HepG2 (cell line): Measurements from ENCODE around the gene NME9. TPM values are rescaled to one million over a fixed set of nuclear protein-coding genes. Genes with fewer than 3 reads are reported as not detected.

ENCODE experiments used
- ATAC-seq: fragments of 200-7000 bp; cut with Tn5 transposase; 3 replicates; pipeline ENCODE4 v1.9.1; 2020; ENCODE audit warnings: mild to moderate bottlenecking, moderate library complexity
- BruUV-seq: library from RNA; stranded (reverse); fragments of 400-500 nt; replicated peaks from 2 replicates; lab custom pipeline; 2021; lab: Mats Ljungman, UMichigan
- CTCF ChIA-PET: fragments of 300-600 bp; formaldehyde crosslinking; extraction: SDS; loops from one replicate; lab custom pipeline; 2021; ENCODE audit warnings: low total read pairs, inconsistent platforms, low intra/inter-chr PET ratio; lab: Yijun Ruan, JAX
- POLR2A ChIA-PET: fragments of 350-600 bp; sonication (Branson Sonifier 250); formaldehyde crosslinking; loops from one replicate; lab custom pipeline; 2020; ENCODE audit warnings: antibody characterized with exemption, inconsistent platforms; lab: Yijun Ruan, JAX
- DNase-seq: peaks from one replicate; pipeline ENCODE4 v3.0.0-alpha.2; 2015; ENCODE audit warnings: low spot score
- FAIRE-seq: peaks from 3 replicates; lab custom pipeline; 2011; peaks lifted over from hg19 to GRCh38; lab: Jason Lieb, UNC
- H2AFZ ChIP-seq: one replicate; pipeline ENCODE4 v1.6.1; 2011; ENCODE audit warnings: low read length, inconsistent platforms
- H3K27ac ChIP-seq: fragments of 300-600 bp; 3 replicates; pipeline ENCODE4 v1.8.0; 2011; ENCODE audit warnings: mixed run types, mild to moderate bottlenecking, mixed read lengths, low read length, inconsistent platforms; ENCODE audit not compliant: insufficient read depth; ENCODE audit errors: extremely low read length
- H3K27me3 ChIP-seq, 2 experiments: fragments of 200-600 bp in 1 of 2; 2 replicates in 1 of 2; 3 replicates in 1 of 2; pipeline versions ENCODE4 v1.6.0 to v1.8.0; 2011; ENCODE audit warnings: low read length in 2 of 2, mild to moderate bottlenecking in 2 of 2, moderate library complexity in 2 of 2, inconsistent platforms in 1 of 2; ENCODE audit not compliant: insufficient read depth in 2 of 2, control insufficient read depth in 1 of 2
- H3K36me3 ChIP-seq, 2 experiments: fragments of 200-600 bp in 1 of 2; replicated peaks in 1 of 2; 2 replicates in 1 of 2; 3 replicates in 1 of 2; pipeline versions ENCODE4 v1.5.1 to v1.8.0; 2011; ENCODE audit warnings: low read length in 2 of 2, inconsistent platforms in 1 of 2; ENCODE audit not compliant: insufficient read depth in 2 of 2, control insufficient read depth in 1 of 2
- H3K4me1 ChIP-seq: 2 replicates; pipeline ENCODE4 v1.5.1; 2012; ENCODE audit warnings: low read length, inconsistent platforms; ENCODE audit not compliant: insufficient read depth
- H3K4me2 ChIP-seq: 2 replicates; pipeline ENCODE4 v1.6.0; 2011; ENCODE audit warnings: low read depth, low read length, inconsistent platforms
- H3K4me3 ChIP-seq, 3 experiments: fragments of 200-600 bp in 1 of 3; sonication (generic), shearing (Covaris generic) in 1 of 3; replicated peaks in 1 of 3; 2 replicates each; pipeline ENCODE4 v1.5.1; 2011 to 2016; ENCODE audit warnings: low read length in 3 of 3, inconsistent platforms in 2 of 3, low read depth in 2 of 3, mild to moderate bottlenecking in 2 of 3, control low read depth in 1 of 3, mixed read lengths in 1 of 3; ENCODE audit not compliant: insufficient read depth in 1 of 3
- H3K79me2 ChIP-seq: one replicate; pipeline ENCODE4 v1.6.1; 2011; ENCODE audit warnings: low read length, inconsistent platforms; ENCODE audit not compliant: insufficient read depth
- H3K9ac ChIP-seq: 2 replicates; pipeline ENCODE4 v1.6.0; 2011; ENCODE audit warnings: mild to moderate bottlenecking, low read depth, low read length, inconsistent platforms; ENCODE audit not compliant: insufficient read depth
- H3K9me3 ChIP-seq: 2 replicates; pipeline ENCODE4 v1.5.1; 2012; ENCODE audit warnings: mild to moderate bottlenecking, low read length
- H4K20me1 ChIP-seq: 2 replicates; pipeline ENCODE4 v1.6.0; 2011; ENCODE audit warnings: inconsistent platforms, mild to moderate bottlenecking, low read length, moderate library complexity; ENCODE audit not compliant: insufficient read depth
- ADNP ChIP-seq: sonication (generic); formaldehyde crosslinking; IDR thresholded peaks from 2 replicates; pipeline ENCODE4 v1.4.0; 2020; ENCODE audit warnings: missing genetic modification reagents
- CBFB ChIP-seq: sonication (generic); formaldehyde crosslinking; IDR thresholded peaks from 2 replicates; pipeline ENCODE4 v1.4.0; 2020; ENCODE audit warnings: missing genetic modification reagents
- HOXD1 ChIP-seq: sonication (generic); formaldehyde crosslinking; IDR thresholded peaks from 2 replicates; pipeline ENCODE4 v1.5.0; 2020; ENCODE audit warnings: missing genetic modification reagents
- JDP2 ChIP-seq: sonication (generic); formaldehyde crosslinking; IDR thresholded peaks from 2 replicates; pipeline ENCODE4 v1.8.1; 2022; ENCODE audit warnings: missing genetic modification reagents, borderline replicate concordance
- NKX3-1 ChIP-seq: sonication (generic); formaldehyde crosslinking; IDR thresholded peaks from 2 replicates; pipeline ENCODE4 v1.5.0; 2020; ENCODE audit warnings: missing genetic modification reagents
- THRA ChIP-seq: sonication (generic); formaldehyde crosslinking; IDR thresholded peaks from 2 replicates; pipeline ENCODE4 v1.4.0; 2020; ENCODE audit warnings: missing genetic modification reagents, borderline replicate concordance
- ZFP36L1 ChIP-seq: sonication (generic); formaldehyde crosslinking; IDR thresholded peaks from 2 replicates; pipeline ENCODE4 v1.8.0; 2022; ENCODE audit warnings: mild to moderate bottlenecking, missing genetic modification reagents, moderate library complexity
- ZNF326 ChIP-seq: sonication (generic); formaldehyde crosslinking; IDR thresholded peaks from 2 replicates; pipeline ENCODE4 v1.4.0; 2020; ENCODE audit warnings: missing genetic modification reagents, borderline replicate concordance
- ZNF775 ChIP-seq: sonication (generic); formaldehyde crosslinking; IDR thresholded peaks from 2 replicates; pipeline ENCODE4 v1.4.0; 2020; ENCODE audit warnings: missing genetic modification reagents, mild to moderate bottlenecking, moderate library complexity, borderline replicate concordance
- in situ Hi-C: cut with HindIII; loops from 2 replicates; pipeline ENCODE4 v1.10.0; 2017; ENCODE audit warnings: low pct_unique_long_range_greater_than_20kb; ENCODE audit not compliant: extremely low pct_ligation_motif_present
- intact Hi-C: fragments of 100-400 bp; cut with micrococcal nuclease; formaldehyde crosslinking; loops from one replicate; pipeline ENCODE4 v1.10.0; 2022; ENCODE audit not compliant: unreplicated experiment
- polyA plus RNA-seq, 8 experiments: library from polyadenylated mRNA; depleted of rRNA in 3 of 8; stranded (reverse) in 7 of 8; unstranded in 1 of 8; fragments of >200 nt; fragmentation: Illumina TruSeq in 4 of 8; extraction: Trizol in 4 of 8; gene quantifications; 2 replicates each; pipeline versions ENCODE4 v1.2.1 to v1.2.3, GENCODE V29; 2011 to 2016; ENCODE audit warnings: low read depth in 4 of 8, missing spikeins in 1 of 8, mixed read lengths in 1 of 8; ENCODE audit not compliant: insufficient read depth in 1 of 8
- total RNA-seq, 5 experiments: library from RNA; depleted of rRNA; stranded (reverse); fragments of >200 nt; fragmentation: Illumina TruSeq; extraction: Trizol; gene quantifications; 2 replicates each; pipeline ENCODE4 v1.2.3, GENCODE V29; 2016; ENCODE audit warnings: low read depth in 1 of 5

The NME9 gene
- total and polyA plus RNA-seq, 2 of the 13 experiments (the other 11 are each of a cell fraction or from before 2014, with no cell fraction given) = not detected

- no peak for TF ChIP-seq NKX3-1 (CRISPR knock-in tag)
- TF ChIP-seq ZNF775 (CRISPR knock-in tag) = no peak
- no peak for TF ChIP-seq JDP2 (CRISPR knock-in tag)
- TF ChIP-seq CBFB = no peak
- no peak for TF ChIP-seq ZFP36L1 (CRISPR knock-in tag)
- no peak for TF ChIP-seq THRA (CRISPR knock-in tag)
- TF ChIP-seq HOXD1 (CRISPR knock-in tag) = no peak
- no peak for TF ChIP-seq ADNP (CRISPR knock-in tag)
- TF ChIP-seq ZNF326 (CRISPR knock-in tag) = no peak
- TF ChIP-seq, all 625 proteins: peak for 0
- in situ Hi-C loops = no loop called here
- H3K4me2 ChIP-seq = no peak overlapping the region
- no peak overlapping the region for H2AFZ ChIP-seq
- no peaks in the 10 kb centered on the region for H3K27me3 ChIP-seq
- DNase-seq (no peak), ATAC-seq (no peak), FAIRE-seq (no peak)
- H3K9ac ChIP-seq = no peak overlapping the region
- H3K79me2 ChIP-seq = peaks cover 2% of the 10 kb centered on the region
- no peaks in the 10 kb centered on the region; a peak in 1 of 5 replicates for H3K36me3 ChIP-seq
- no peaks in the 10 kb centered on the region for H4K20me1 ChIP-seq
- H3K27ac ChIP-seq = no peak overlapping the region
- BruUV-seq = no TSS peak
- intact Hi-C loops = no loop called here
- POLR2A ChIA-PET = interaction anchor here (1.3 kb wide), 1 partner anchor 49 kb away, joined by 4 read pairs; no protein-coding TSS in a partner anchor
- no peak overlapping the region for H3K4me3 ChIP-seq
- no peaks in the 10 kb centered on the region for H3K9me3 ChIP-seq
- H3K4me1 ChIP-seq = peaks cover 26% of the 10 kb centered on the region
- CTCF ChIA-PET = no interaction called here
Measured at GRCh38 chr3:138351151-138351550, 21.5 kb upstream of the NME9 start.
